ENCODE results near the gene CLASP1. TPM values are rescaled to one million over a fixed set of nuclear protein-coding genes. Genes with fewer than 3 reads are reported as not detected.
A peak's percentile ranks its signal among the peaks of the same experiment; 100 is the strongest.

The CLASP1 gene
- total RNA-seq, 4 donors from 2014 or later = 43.0 to 53.9 (median 51.3) TPM

DNA sequence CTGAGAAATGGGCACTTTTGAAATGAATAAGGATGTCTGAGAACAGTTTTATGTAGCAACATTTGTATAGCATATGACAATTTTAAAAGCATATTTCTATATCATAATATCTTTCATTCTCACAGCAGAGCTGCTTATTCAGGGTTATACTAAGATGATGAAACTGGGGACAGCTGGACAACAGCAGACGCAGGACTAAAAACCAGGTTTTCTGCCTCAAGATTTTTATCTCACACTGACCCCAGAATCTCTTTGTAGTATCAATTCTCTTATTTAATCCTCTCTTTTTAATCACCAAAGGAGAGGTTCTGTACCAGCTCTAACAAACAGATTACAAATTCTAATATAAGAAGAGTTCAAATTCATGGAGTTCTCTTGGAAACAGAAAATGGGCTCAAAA, 290.1 kb downstream of the CLASP1 start:
- intact Hi-C loops (cut with DNase I; ENCODE audit: low total_unique reads) = no loop called here
- H3K27me3 ChIP-seq = no peaks in the 10 kb centered on the region
- in situ Hi-C loops (cut with MboI; ENCODE audit: low pct_ligation_motif_present in 1 of 4, low pct_unique_long_range_greater_than_20kb in 1 of 4, low sequenced_read_pairs in 3 of 4) = loop anchor here (10.0 to 25.0 kb wide), 3 partner anchors 264 to 672 kb away; no protein-coding TSS in a partner anchor
- peaks cover 0 to 7% (median 2%) of the 10 kb centered on the region in 4 donors for H3K36me3 ChIP-seq
- no peak for DNase-seq
- no peaks in the 10 kb centered on the region for H3K9me3 ChIP-seq
- WGBS, 2 donors (ENCODE audit: low coverage in 1 of 2) = 100% methylated on average over 1 of the region's 1 CpG
- no peak overlapping the region for H3K27ac ChIP-seq
- no peak overlapping the region for H3K4me3 ChIP-seq
- peaks cover 3 to 38% (median 17%) of the 10 kb centered on the region in 4 donors for H3K4me1 ChIP-seq
- TF ChIP-seq, protein P1, sequence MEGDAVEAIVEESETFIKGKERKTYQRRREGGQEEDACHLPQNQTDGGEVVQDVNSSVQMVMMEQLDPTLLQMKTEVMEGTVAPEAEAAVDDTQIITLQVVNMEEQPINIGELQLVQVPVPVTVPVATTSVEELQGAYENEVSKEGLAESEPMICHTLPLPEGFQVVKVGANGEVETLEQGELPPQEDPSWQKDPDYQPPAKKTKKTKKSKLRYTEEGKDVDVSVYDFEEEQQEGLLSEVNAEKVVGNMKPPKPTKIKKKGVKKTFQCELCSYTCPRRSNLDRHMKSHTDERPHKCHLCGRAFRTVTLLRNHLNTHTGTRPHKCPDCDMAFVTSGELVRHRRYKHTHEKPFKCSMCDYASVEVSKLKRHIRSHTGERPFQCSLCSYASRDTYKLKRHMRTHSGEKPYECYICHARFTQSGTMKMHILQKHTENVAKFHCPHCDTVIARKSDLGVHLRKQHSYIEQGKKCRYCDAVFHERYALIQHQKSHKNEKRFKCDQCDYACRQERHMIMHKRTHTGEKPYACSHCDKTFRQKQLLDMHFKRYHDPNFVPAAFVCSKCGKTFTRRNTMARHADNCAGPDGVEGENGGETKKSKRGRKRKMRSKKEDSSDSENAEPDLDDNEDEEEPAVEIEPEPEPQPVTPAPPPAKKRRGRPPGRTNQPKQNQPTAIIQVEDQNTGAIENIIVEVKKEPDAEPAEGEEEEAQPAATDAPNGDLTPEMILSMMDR (IDR thresholded peaks at IDR 0.05) = no peak
- no peak for TF ChIP-seq POLR2A (IDR thresholded peaks at IDR 0.05)
- TF ChIP-seq POLR2AphosphoS5 (IDR thresholded peaks at IDR 0.05) = no peak
- no peak for TF ChIP-seq EP300 (IDR thresholded peaks at IDR 0.05; ENCODE audit: low read depth)

DNA sequence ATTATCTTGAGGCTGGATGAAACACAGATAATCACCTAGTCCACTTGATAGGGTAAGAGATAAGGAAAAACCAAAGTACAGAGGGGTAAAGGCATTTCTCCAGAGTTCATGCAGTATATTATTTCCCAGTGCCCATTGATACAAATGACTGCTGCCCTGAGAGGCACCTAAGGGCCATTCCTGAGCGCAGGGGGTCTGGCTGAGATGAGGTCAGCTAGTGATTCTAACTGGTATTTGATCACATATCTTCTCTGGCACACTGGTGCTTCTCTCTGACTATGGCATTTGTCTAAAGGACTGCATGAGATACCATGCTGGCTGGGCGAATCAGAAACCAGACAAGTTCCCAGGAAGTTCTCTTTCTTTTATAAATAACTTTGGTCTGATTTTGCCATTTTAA, 291.0 kb downstream of the CLASP1 start:
- Histone ChIP-seq H3K4me1 (peaks cover 3 to 30% (median 14%) of the 10 kb centered on the region in 4 donors), H3K4me3 (no peak overlapping the region), H3K9me3 (no peaks in the 10 kb centered on the region), H3K36me3 (peaks cover 0 to 9% (median 3%) of the 10 kb centered on the region in 4 donors), H3K27me3 (no peaks in the 10 kb centered on the region), H3K27ac (no peak overlapping the region)
- no peak for DNase-seq
- TF ChIP-seq POLR2A (IDR thresholded peaks at IDR 0.05) (no peak), POLR2AphosphoS5 (IDR thresholded peaks at IDR 0.05) (no peak), EP300 (IDR thresholded peaks at IDR 0.05; ENCODE audit: low read depth) (no peak)
- TF ChIP-seq, protein P1 (IDR thresholded peaks at IDR 0.05) = no peak
- in situ Hi-C loops (cut with MboI; ENCODE audit: low pct_ligation_motif_present in 1 of 4, low pct_unique_long_range_greater_than_20kb in 1 of 4, low sequenced_read_pairs in 3 of 4) (loop anchor here (10.0 to 25.0 kb wide), 3 partner anchors 263 to 671 kb away; no protein-coding TSS in a partner anchor), intact Hi-C loops (cut with DNase I; ENCODE audit: low total_unique reads) (no loop called here)
- WGBS, 2 donors (ENCODE audit: low coverage in 1 of 2) = 79 to 92% methylated on average over 2 of the region's 2 CpGs

DNA sequence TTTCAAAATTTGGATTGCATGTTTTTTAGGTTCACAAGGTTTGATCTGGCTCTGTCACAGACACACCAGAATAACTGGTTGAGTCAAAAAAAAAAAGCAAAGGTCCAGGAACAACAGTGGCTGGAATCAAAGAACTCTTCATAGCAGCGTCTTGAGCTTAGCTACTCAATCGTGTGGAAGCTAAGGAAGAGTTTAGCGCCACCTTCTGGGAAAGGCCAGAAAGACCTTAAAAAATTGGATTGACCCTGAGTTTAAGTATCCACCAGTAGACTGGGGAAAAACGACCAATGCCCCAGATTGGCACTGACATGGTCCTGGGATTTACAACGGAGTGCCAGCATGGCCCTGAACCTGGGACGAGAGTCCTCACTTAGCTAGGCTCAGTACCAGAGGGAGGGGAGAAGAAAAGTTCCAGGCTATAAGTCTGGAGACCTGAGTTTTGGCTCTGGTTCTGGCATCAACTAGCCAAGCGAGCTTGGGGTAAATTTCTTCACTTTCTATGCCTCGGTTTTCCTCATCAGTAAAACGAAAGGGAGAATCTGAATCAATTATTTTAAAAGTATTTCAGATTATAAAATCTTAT, 293.1 kb downstream of the CLASP1 start:
- 33 to 36% methylated on average over 9 of the region's 9 CpGs for WGBS, 2 donors (ENCODE audit: low coverage in 1 of 2)
- peak; percentile 59 for DNase-seq
- intact Hi-C loops (cut with DNase I; ENCODE audit: low total_unique reads) (no loop called here), in situ Hi-C loops (cut with MboI; ENCODE audit: low pct_ligation_motif_present in 1 of 4, low pct_unique_long_range_greater_than_20kb in 1 of 4, low sequenced_read_pairs in 3 of 4) (loop anchor here (10.0 to 25.0 kb wide), 3 partner anchors 261 to 669 kb away; no protein-coding TSS in a partner anchor)
- Histone ChIP-seq H3K9me3 (no peaks in the 10 kb centered on the region), H3K4me3 (no peak overlapping the region), H3K36me3 (peaks cover 0 to 18% (median 7%) of the 10 kb centered on the region in 4 donors), H3K27me3 (no peaks in the 10 kb centered on the region), H3K4me1 (peaks cover 3 to 26% (median 13%) of the 10 kb centered on the region in 4 donors), H3K27ac (peak overlapping the region in 3 of 4 donors; percentile 70 to 75 (median 73))
- TF ChIP-seq POLR2A (IDR thresholded peaks at IDR 0.05) = no peak
- TF ChIP-seq, protein P1 (IDR thresholded peaks at IDR 0.05) = peak; percentile 56 to 71 (median 69)

DNA sequence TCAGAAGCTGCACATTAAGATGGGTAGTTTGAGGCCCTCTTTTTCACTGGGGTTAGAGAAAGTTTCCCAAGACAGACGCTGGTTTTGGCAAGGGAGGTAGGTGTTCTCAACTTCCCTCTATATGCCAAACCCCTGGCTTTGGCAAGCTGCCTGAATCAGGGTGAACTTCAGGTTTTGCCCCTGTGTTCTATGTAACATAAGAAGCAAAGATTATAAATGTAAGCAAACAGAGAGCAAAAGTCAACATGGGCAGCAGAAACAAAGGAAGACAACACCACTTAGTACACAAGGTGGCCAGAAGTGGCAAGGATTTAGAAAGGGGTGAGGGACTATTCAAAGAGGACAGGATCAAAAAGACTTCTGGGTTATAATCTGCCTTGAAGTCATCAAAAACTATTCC, 293.8 kb downstream of the CLASP1 start:
- 0% methylated on average over 1 of the region's 1 CpG for WGBS, 2 donors (ENCODE audit: low coverage in 1 of 2)
- intact Hi-C loops (cut with DNase I; ENCODE audit: low total_unique reads) (no loop called here), in situ Hi-C loops (cut with MboI; ENCODE audit: low pct_ligation_motif_present in 1 of 4, low pct_unique_long_range_greater_than_20kb in 1 of 4, low sequenced_read_pairs in 3 of 4) (loop anchor here (10.0 to 25.0 kb wide), 3 partner anchors 261 to 668 kb away; no protein-coding TSS in a partner anchor)
- Histone ChIP-seq H3K4me3 (no peak overlapping the region), H3K9me3 (no peaks in the 10 kb centered on the region), H3K27me3 (no peaks in the 10 kb centered on the region), H3K4me1 (peaks cover 0 to 21% (median 10%) of the 10 kb centered on the region in 4 donors), H3K36me3 (peaks cover 0 to 18% (median 7%) of the 10 kb centered on the region in 4 donors), H3K27ac (peak overlapping the region in 3 of 4 donors; percentile 70 to 75 (median 73))
- TF ChIP-seq POLR2AphosphoS5 (IDR thresholded peaks at IDR 0.05) (no peak), POLR2A (IDR thresholded peaks at IDR 0.05) (no peak)
- peak; percentile 67 for DNase-seq
